ENCODE results near the gene UACA. TPM values are rescaled to one million over a fixed set of nuclear protein-coding genes. Genes with fewer than 3 reads are reported as not detected.

The UACA gene
- total and polyA plus RNA-seq, 2 of the 8 experiments (the other 6 are each of a cell fraction or from before 2014, with no cell fraction given) = 28.6 to 38.9 TPM

DNA sequence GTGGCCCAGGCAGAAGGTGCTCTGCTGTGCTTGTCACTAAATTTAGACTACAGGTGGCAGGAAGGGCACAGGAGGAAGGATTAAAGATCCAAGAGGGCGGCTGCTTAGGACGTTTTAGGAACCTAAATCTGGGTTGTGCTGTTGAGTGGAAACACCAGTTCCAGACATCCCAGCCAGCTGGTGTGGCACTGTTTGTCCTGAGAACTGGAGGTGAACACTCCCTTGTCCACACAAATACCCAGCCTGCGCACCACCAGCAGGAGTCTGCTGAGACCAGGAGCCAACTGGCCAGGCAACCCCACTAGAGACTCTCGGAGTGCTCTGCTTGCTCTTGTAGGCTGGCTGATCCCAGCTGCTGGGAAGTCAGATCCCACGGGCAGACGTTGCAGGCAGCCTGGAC, 30.3 kb upstream of the UACA start (continued):
- TF ChIP-seq E2F6 (IDR thresholded peaks at IDR 0.05) = no peak
- no peak for TF ChIP-seq BACH1 (IDR thresholded peaks at IDR 0.05; ENCODE audit: low read length)
- no peak for TF ChIP-seq HDAC6 (IDR thresholded peaks at IDR 0.05; ENCODE audit: low read depth, low read length)
- TF ChIP-seq NRF1 (IDR thresholded peaks at IDR 0.05; ENCODE audit: low read depth, low read length) = no peak
- no peak for TF ChIP-seq CTCF (IDR thresholded peaks at IDR 0.05; ENCODE audit: control extremely low read depth in 1 of 3, insufficient read depth in 1 of 3, low read depth in 1 of 3, low read length in 3 of 3)
